ENCODE measurements around the gene CD93.
A peak's percentile ranks its signal among the peaks of the same experiment; 100 is the strongest.

The CD93 gene

GRCh38 chr20:23061734-23062561 is 24.2 kb downstream of the CD93 start:
- H3K4me3 ChIP-seq (ENCODE audit: low read length), result no peak overlapping the region
- DNase-seq (ENCODE audit: low read depth), result no peak
- peak; percentile 57 for TF ChIP-seq CTCF (conservative IDR thresholded peaks at IDR 0.05; ENCODE audit: low read depth, low read length)

- no peak overlapping the region for H3K4me3 ChIP-seq (ENCODE audit: low read length)
- no peak for TF ChIP-seq CTCF (conservative IDR thresholded peaks at IDR 0.05; ENCODE audit: low read depth, low read length)
- DNase-seq (ENCODE audit: low read depth), result no peak
Observed at GRCh38 chr20:23061262-23061661, 24.9 kb downstream of the CD93 start.

- TF ChIP-seq CTCF (conservative IDR thresholded peaks at IDR 0.05; ENCODE audit: low read depth, low read length), result no peak
- DNase-seq (ENCODE audit: low read depth), result no peak
- no peak overlapping the region for H3K4me3 ChIP-seq (ENCODE audit: low read length)
Observed at GRCh38 chr20:23060629-23061028, 25.5 kb downstream of the CD93 start.

- no peak for DNase-seq (ENCODE audit: low read depth)
- H3K4me3 ChIP-seq (ENCODE audit: low read length), result no peak overlapping the region
- no peak for TF ChIP-seq CTCF (conservative IDR thresholded peaks at IDR 0.05; ENCODE audit: low read depth, low read length)
Observed at GRCh38 chr20:23059846-23060245, 26.3 kb downstream of the CD93 start.

GRCh38 chr20:23059001-23059400 is 27.1 kb downstream of the CD93 start:
- DNase-seq (ENCODE audit: low read depth), result no peak
- no peak for TF ChIP-seq CTCF (conservative IDR thresholded peaks at IDR 0.05; ENCODE audit: low read depth, low read length)
- no peak overlapping the region for H3K4me3 ChIP-seq (ENCODE audit: low read length)

GRCh38 chr20:23058240-23058639 is 27.9 kb downstream of the CD93 start:
- TF ChIP-seq CTCF (conservative IDR thresholded peaks at IDR 0.05; ENCODE audit: low read depth, low read length), result peak; percentile 25
- no peak overlapping the region for H3K4me3 ChIP-seq (ENCODE audit: low read length)
- DNase-seq (ENCODE audit: low read depth), result no peak

- DNase-seq (ENCODE audit: low read depth), result no peak
- no peak overlapping the region for H3K4me3 ChIP-seq (ENCODE audit: low read length)
- TF ChIP-seq CTCF (conservative IDR thresholded peaks at IDR 0.05; ENCODE audit: low read depth, low read length), result no peak
Observed at GRCh38 chr20:23052904-23053303, 33.2 kb downstream of the CD93 start.

All from retinal pigment epithelial cell (primary cell).